Spinal cord (tissue), 10 donors: ENCODE results near the gene POC1A. TPM values are rescaled to one million over a fixed set of nuclear protein-coding genes. Genes with fewer than 3 reads are reported as not detected.
"Not testable (repeated sequence)": the region's sequence is repeated elsewhere in the genome, so short reads cannot be mapped to it uniquely, and the experiment has no call there.

ENCODE experiments used
- DNase-seq, 6 donors: peaks; one replicate each; pipeline versions ENCODE4 v3.0.0 to v3.0.0-alpha.2; 2013 to 2015; ENCODE audit warnings: low spot score in 6 of 6, low read depth in 4 of 6
- H3K27ac ChIP-seq: one replicate; pipeline ENCODE4 v1.5.1; 2013; ENCODE audit warnings: low read depth, low read length, control low read depth
- H3K27me3 ChIP-seq: one replicate; pipeline ENCODE4 v1.6.1; 2013; ENCODE audit warnings: low read length; ENCODE audit not compliant: control insufficient read depth, insufficient read depth
- H3K36me3 ChIP-seq: one replicate; pipeline ENCODE4 v1.6.1; 2013; ENCODE audit warnings: low read length; ENCODE audit not compliant: control insufficient read depth, insufficient read depth
- H3K4me1 ChIP-seq: one replicate; pipeline ENCODE4 v1.6.1; 2013; ENCODE audit warnings: low read length; ENCODE audit not compliant: control insufficient read depth, insufficient read depth
- H3K4me3 ChIP-seq: one replicate; pipeline ENCODE4 v1.5.1; 2013; ENCODE audit warnings: low read depth, low read length, control low read depth
- H3K9me3 ChIP-seq: one replicate; pipeline ENCODE4 v1.6.1; 2013; ENCODE audit warnings: low read length; ENCODE audit not compliant: control insufficient read depth, insufficient read depth
- WGBS: methylation state at CpG from one replicate; pipeline ENCODE4 v1.1.5; 2013; ENCODE audit warnings: missing lambda C conversion rate; ENCODE audit not compliant: insufficient coverage; 5-methylcytosine and 5-hydroxymethylcytosine counted together
- polyA plus RNA-seq, 2 donors: library from polyadenylated mRNA; unstranded; fragments of 120-200 nt; gene quantifications; one replicate each; pipeline ENCODE4 v1.2.1, GENCODE V29; 2013; ENCODE audit not compliant: insufficient read length in 2 of 2
- total RNA-seq, 2 donors: library from RNA; depleted of rRNA in 1 of 2; stranded (reverse); fragments of 120-200 nt in 1 of 2; fragments of >200 nt in 1 of 2; gene quantifications; one replicate each; pipeline versions ENCODE4 v1.2.3 to v1.2.4, GENCODE V29; 2013 to 2014
- donor health status: healthy.

POC1A gene
- total and polyA plus RNA-seq, 4 donors: 3.9 to 8.5 (median 6.2) TPM

DNA sequence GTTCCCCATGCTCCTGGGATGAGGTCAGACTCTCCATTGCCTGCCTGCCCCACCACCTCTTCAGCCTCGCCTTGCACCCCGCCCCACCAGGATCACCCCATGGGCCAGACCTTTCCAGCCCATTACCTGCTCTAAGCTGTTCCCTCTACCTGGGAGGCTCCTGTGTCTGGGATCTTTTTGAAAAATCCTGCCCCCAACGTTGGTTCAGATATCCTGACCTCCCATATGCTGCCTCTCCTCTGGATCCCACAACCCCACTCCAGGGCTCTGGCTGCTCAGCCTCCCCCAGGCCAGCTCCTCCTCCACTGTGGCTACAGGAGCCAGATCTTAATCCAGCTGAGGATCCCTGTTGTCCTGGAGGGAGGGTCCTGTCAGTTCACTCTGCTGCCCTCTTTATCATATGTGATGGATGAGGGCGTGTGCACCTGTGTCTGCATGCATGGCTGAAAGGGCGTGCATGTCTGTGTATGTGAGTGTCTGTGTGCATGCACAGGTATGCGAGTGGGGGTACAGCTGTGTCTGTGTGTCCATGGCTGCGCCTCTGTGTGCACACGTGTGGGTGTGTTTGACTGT, 22.0 kb upstream of the POC1A start:
- 91% methylated on average over 8 of the region's 8 CpGs for WGBS
- H3K27ac ChIP-seq: no peak overlapping the region
- H3K4me3 ChIP-seq: no peak overlapping the region
- no peaks in the 10 kb centered on the region for H3K9me3 ChIP-seq
- H3K27me3 ChIP-seq: no peaks in the 10 kb centered on the region
- no peak for DNase-seq
- H3K4me1 ChIP-seq: no peaks in the 10 kb centered on the region
- no peaks in the 10 kb centered on the region for H3K36me3 ChIP-seq

DNA sequence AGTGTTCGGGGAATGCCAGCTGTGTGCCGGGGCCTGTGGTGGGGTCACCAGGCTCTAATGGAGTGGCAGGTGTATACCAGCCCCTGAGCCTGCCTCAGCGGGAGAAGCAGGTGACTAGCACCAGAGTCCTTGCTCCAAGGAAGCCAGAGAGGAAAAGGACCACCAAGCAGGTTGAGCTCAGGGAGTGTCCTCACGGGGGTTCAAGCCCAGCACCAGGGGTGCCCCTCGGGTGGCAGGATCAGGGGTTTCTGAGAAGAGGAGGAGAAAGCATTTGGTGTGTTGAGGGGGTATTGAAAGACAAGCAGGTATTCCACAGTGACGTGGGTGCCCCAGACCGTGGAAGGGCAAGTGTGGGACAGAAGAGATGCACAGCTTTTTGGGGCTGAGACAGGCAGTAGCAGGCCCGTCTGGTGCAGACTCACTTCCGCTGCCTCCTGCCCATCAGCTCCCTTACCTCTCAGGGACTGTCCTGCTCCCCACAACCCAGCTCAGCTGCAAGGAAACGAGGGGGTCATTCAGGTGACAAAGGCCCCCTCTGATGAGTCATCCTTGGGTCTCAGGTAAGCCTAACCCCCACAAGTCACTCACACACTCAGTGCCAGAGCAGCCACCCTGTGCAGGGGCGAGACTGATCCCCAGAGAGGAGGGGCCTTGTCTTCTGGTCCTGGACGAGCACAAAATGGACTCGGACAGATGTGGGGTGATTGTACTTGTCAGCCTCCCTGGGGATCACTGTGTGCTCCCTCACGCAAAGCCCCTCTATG, 21.4 kb upstream of the POC1A start:
- Histone ChIP-seq H3K27ac (no peak overlapping the region), H3K36me3 (no peaks in the 10 kb centered on the region), H3K4me3 (no peak overlapping the region), H3K9me3 (no peaks in the 10 kb centered on the region), H3K27me3 (no peaks in the 10 kb centered on the region), H3K4me1 (no peaks in the 10 kb centered on the region)
- 90% methylated on average over 13 of the region's 14 CpGs for WGBS
- DNase-seq: no peak

DNA sequence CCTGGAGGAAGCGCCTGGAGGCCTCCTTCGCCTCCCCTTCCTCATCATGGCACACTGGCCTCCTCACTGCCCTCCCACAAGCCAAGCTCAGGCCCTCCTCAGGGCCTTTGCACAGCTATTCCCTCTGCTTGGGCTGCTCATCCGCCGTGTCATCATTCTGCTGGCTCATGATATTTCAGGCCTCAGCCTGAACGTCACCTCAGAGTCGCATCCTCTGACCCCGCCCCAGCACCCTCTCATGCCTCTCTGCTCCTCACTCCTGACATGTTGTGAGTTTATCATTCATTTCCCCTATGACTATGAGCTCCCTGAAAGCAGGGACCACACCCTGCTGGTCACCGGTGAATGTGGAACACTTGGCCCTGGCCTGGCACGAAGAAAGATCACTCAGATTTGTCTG, 20.7 kb upstream of the POC1A start:
- Histone ChIP-seq H3K9me3 (no peaks in the 10 kb centered on the region), H3K36me3 (no peaks in the 10 kb centered on the region), H3K4me3 (no peak overlapping the region), H3K27me3 (no peaks in the 10 kb centered on the region), H3K27ac (no peak overlapping the region), H3K4me1 (no peaks in the 10 kb centered on the region)
- WGBS: 93% methylated on average over 9 of the region's 9 CpGs
- no peak for DNase-seq

DNA sequence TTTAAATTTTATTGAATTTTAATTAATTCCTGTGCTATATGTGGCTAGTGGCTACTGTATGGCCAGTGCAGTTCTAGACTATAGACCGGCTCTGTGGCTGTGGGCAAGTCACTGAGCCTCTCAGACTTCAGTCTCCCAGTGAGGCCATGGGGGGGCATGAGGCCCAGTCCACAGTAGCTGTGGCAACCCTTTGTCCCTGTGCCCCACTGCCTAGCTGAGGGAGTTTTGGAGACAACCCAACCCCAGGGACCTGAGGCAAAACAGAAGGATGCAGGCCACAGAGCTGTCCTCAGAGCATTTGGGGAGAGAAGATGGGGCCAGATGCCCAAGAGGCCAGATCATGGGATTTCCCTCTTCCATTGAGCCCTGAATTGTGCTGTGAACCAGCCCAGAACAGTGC, 18.9 kb upstream of the POC1A start:
- no peaks in the 10 kb centered on the region for H3K27me3 ChIP-seq
- no peak overlapping the region for H3K4me3 ChIP-seq
- no peaks in the 10 kb centered on the region for H3K36me3 ChIP-seq
- no peak overlapping the region for H3K27ac ChIP-seq
- no peaks in the 10 kb centered on the region for H3K9me3 ChIP-seq
- no peak for DNase-seq
- WGBS: no CpG with 5 or more reads among the region's 1 CpG
- H3K4me1 ChIP-seq: no peaks in the 10 kb centered on the region

DNA sequence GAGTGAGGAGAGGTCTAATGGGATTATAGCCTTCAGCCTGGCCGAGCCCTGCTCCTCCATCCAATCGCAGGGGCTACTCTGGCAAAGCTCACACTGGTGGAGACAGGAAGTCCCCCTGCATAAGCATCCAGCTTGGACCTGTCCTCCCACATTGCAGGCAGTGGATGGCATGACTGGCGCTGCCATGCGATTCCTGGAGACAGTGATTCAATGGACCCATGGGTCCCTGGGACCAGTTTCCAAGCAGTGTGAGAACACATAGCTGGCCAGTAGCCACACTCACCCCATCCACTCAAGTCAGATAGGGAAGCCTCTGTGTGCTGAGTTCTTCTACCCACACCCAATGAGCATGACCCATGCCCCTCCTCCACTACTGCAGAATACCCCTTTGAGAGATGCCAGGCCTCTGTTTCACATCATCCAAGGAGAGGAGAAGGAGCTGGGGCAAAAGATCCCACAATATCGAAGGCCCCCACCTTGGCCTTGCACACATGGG, 18.1 kb upstream of the POC1A start:
- Histone ChIP-seq H3K36me3 (no peaks in the 10 kb centered on the region), H3K27ac (no peak overlapping the region), H3K4me1 (no peaks in the 10 kb centered on the region), H3K4me3 (no peak overlapping the region), H3K27me3 (no peaks in the 10 kb centered on the region), H3K9me3 (no peaks in the 10 kb centered on the region)
- DNase-seq: no peak
- WGBS: 87% methylated on average over 5 of the region's 5 CpGs

DNA sequence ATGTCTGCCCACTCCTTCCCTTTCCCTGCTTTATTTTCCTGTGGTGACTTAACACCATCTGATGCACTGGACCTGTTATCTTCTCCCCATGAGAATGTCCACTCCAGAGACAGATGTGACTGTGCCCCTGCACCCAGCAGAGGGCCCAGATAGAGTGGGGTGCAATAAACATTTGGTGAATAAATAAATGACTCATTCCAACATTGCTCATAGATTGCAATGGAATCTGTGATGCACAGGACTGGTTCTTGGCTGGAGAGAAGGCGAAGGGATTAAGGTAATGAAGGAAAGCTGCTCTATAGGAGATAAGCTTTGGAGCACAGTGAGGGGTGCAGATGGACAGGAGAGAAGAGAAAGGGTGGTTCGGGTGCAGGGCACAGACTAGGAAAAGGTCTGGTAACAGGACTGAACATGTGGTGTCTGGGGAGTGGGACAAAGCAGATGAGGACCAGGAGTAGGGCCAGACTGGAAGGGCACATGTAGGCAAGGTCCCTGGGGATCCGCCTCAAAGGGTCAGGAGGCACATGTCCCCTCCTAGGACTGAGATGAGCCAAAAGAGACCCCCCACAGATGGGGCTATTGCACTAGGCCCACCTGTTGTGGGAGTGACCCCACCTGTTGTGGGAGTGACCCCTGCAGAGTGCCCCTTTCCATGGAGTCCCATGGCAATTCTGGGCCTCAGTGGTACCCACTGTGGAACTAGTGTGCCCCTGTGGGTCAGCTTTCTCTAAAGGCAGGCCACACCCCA, 17.5 kb upstream of the POC1A start:
- no peak overlapping the region for H3K27ac ChIP-seq
- H3K4me3 ChIP-seq: no peak overlapping the region
- 81% methylated on average over 3 of the region's 3 CpGs for WGBS
- H3K4me1 ChIP-seq: no peaks in the 10 kb centered on the region
- no peaks in the 10 kb centered on the region for H3K27me3 ChIP-seq
- H3K9me3 ChIP-seq: no peaks in the 10 kb centered on the region
- no peak for DNase-seq
- no peaks in the 10 kb centered on the region for H3K36me3 ChIP-seq

DNA sequence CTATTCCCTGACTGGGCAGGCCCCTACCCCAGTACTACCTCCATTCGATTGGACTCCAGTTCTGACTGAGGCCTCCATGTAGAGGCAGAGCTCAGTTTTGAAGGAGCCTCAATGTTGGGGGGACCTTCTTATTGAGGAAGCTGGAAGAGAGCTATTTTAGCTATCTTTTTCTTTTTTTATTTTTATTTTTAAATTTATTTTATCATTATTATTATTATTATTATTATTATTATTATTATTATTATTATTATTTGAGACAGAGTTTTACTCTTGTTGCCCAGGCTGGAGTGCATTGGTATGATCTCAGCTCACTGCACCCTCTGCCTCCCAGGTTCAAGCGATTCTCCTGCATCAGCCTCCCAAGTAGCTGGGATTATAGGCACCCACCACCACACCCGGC, 16.0 kb upstream of the POC1A start:
- WGBS: no CpG with 5 or more reads among the region's 3 CpGs
- H3K36me3 ChIP-seq: not testable (repeated sequence)

DNA sequence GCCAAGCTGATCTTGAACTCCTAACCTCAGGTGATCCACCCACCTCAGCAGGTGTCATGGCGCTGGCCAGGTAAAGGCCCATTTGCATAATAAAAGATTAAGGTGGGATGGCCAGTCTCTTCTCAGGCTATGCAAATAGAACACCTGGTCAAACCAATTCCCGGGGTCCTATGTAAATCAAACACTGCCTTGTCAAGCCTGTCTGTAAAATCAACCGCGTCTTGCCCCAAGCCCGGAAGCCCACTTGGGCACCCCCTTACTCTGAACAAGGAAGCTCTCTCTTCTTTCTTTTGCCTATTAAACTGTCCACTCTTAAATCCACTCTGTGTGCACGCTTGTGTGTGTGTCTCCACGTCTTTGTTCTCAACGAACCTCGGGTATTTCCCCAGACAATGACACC, 13.0 kb upstream of the POC1A start:
- Histone ChIP-seq H3K4me3 (no peak overlapping the region), H3K27me3 (no peaks in the 10 kb centered on the region), H3K36me3 (no peaks in the 10 kb centered on the region), H3K4me1 (no peaks in the 10 kb centered on the region), H3K9me3 (peaks cover 2% of the 10 kb centered on the region), H3K27ac (no peak overlapping the region)
- no peak for DNase-seq
- WGBS: 27% methylated on average over 4 of the region's 9 CpGs

More for the DNA sequence above, 16.0 kb upstream of the POC1A start:
- H3K27ac ChIP-seq, H3K27me3 ChIP-seq, DNase-seq, H3K4me3 ChIP-seq, H3K9me3 ChIP-seq, H3K4me1 ChIP-seq: not testable (repeated sequence)

DNA sequence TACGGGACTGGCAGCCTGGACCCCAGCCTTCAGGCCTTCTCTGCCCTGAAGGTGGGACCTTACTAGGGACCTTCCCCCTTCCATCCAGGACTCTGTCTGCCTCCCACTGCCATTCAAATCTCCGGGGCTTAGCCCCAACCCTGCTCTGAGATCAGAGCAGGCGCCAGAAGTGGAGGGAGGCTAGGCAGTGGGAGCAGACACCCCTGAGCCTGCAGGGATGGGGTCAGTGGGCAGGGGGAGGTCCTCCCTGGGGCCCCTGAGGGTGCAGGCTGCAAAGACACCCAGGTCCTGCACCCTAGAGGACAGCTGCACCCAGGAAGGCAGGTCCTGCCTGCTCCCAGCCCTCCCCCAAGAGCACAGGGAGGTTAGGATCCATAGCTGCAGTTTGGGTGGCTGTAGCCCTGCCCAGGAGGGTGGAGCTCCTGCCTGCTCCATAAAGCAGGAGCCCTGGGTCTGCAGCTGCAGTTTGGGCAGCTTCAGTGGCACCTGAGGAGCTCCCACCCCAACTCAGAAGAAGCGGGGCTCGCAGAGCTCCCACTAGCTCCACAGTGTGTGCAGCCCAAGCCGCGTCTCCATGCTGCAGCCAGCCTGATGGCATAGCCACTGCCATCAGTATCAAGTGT, 8.1 kb upstream of the POC1A start:
- H3K36me3 ChIP-seq: no peaks in the 10 kb centered on the region
- WGBS: 96% methylated on average over 5 of the region's 7 CpGs
- H3K27me3 ChIP-seq: no peaks in the 10 kb centered on the region
- H3K9me3 ChIP-seq: peaks cover 2% of the 10 kb centered on the region
- no peaks in the 10 kb centered on the region for H3K4me1 ChIP-seq
- no peak for DNase-seq
- no peak overlapping the region for H3K27ac ChIP-seq
- H3K4me3 ChIP-seq: no peak overlapping the region
